ENCODE measurements around the gene PRRT1B. TPM values are rescaled to one million over a fixed set of nuclear protein-coding genes. Genes with fewer than 3 reads are reported as not detected.

PRRT1B gene
- polyA plus RNA-seq, 3 donors: not detected

DNA sequence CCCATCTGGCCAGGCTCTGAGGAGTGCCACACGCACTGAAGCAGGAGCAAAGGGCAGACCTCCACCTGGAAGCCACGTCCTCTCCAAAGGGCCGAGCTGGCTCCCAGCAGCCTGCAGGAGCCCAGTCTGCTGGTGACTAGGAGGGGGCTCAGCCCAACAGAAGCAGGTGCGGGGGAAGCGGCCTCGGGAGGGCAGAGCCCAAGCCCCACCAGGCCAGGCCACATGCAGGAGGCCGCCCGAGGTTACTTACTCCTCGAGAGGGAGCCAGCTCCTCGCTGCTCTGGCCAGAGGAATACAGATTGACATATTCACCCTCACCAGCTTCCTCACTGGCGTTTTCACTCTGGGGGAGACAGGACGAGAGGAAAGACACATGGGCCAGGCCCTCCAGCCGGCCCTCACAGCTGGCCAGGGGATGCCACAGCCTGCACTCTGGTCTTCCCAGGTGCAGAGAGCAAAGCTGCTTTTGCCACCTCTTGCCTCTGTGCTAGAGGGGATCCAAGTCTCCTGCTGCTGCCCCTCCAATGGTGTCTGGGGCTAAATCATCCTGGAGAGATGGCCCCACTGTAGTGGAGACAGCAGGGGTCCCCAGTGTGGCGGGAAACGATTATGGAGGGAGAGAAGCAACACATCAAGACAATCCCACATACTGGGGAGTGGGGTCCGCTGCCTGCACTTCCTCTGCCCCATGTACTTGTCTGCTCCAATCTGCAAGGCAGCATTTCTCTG, 58.6 kb downstream of the PRRT1B start:
- Histone ChIP-seq H3K4me2 (replicated peaks; ENCODE audit: extremely low read depth, low read length, poor library complexity, severe bottlenecking) (no peak overlapping the region), H3K79me2 (ENCODE audit: insufficient read depth, low read length) (peaks cover 4% of the 10 kb centered on the region), H3K4me1 (ENCODE audit: control insufficient read depth in 1 of 2, insufficient read depth in 2 of 2, low read length in 2 of 2) (peaks cover 22 to 33% of the 10 kb centered on the region in 2 donors), H3K9ac (ENCODE audit: insufficient read depth, low read length, poor library complexity, severe bottlenecking) (no peak overlapping the region), H4K20me1 (ENCODE audit: insufficient read depth, low read length) (peaks cover 25% of the 10 kb centered on the region), H3K4me3 (replicated peaks in 1 of 3; ENCODE audit: low read depth in 2 of 3, low read length in 3 of 3) (no peak overlapping the region), H3K27me3 (ENCODE audit: control insufficient read depth in 2 of 2, insufficient read depth in 2 of 2, low read length in 2 of 2) (no peaks in the 10 kb centered on the region), H3K36me3 (replicated peaks in 1 of 2; ENCODE audit: control insufficient read depth in 1 of 2, insufficient read depth in 2 of 2, low read length in 2 of 2) (peaks cover 72 to 91% of the 10 kb centered on the region in 2 donors), H3K9me3 (replicated peaks in 1 of 2; ENCODE audit: control insufficient read depth in 1 of 2, insufficient read depth in 1 of 2, low read length in 2 of 2) (no peaks in the 10 kb centered on the region), H2AFZ (ENCODE audit: insufficient read depth, low read depth, low read length, poor library complexity, severe bottlenecking) (no peak overlapping the region), H3K27ac (ENCODE audit: low read depth in 1 of 2, low read length in 2 of 2) (peak overlapping the region in 1 of 2 donors; percentile 74)
- peak overlapping the region in 6 of 7 donors; percentile 20 to 91 (median 66) for H3K27ac Mint-ChIP-seq
- H3K9me3 Mint-ChIP-seq: no peaks in the 10 kb centered on the region
- no peak overlapping the region for H3K4me3 Mint-ChIP-seq
- intact Hi-C loops (cut with micrococcal nuclease): no loop called here
- no peak for DNase-seq
- peaks cover 28% of the 10 kb centered on the region for H3K4me1 Mint-ChIP-seq
- 78% methylated on average over 11 of the region's 16 CpGs for WGBS (ENCODE audit: insufficient coverage)
- peaks cover 0 to 1% (median 0%) of the 10 kb centered on the region in 3 donors for H3K27me3 Mint-ChIP-seq (ENCODE audit: low read depth in 3 of 3)
- TF ChIP-seq, protein P1, sequence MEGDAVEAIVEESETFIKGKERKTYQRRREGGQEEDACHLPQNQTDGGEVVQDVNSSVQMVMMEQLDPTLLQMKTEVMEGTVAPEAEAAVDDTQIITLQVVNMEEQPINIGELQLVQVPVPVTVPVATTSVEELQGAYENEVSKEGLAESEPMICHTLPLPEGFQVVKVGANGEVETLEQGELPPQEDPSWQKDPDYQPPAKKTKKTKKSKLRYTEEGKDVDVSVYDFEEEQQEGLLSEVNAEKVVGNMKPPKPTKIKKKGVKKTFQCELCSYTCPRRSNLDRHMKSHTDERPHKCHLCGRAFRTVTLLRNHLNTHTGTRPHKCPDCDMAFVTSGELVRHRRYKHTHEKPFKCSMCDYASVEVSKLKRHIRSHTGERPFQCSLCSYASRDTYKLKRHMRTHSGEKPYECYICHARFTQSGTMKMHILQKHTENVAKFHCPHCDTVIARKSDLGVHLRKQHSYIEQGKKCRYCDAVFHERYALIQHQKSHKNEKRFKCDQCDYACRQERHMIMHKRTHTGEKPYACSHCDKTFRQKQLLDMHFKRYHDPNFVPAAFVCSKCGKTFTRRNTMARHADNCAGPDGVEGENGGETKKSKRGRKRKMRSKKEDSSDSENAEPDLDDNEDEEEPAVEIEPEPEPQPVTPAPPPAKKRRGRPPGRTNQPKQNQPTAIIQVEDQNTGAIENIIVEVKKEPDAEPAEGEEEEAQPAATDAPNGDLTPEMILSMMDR (IDR thresholded peaks at IDR 0.05): no peak
- peaks cover 93 to 98% of the 10 kb centered on the region in 2 donors for H3K36me3 Mint-ChIP-seq

GRCh38 chr9:131605770-131606590, 60.7 kb downstream of the PRRT1B start:
- H3K36me3 ChIP-seq (replicated peaks in 1 of 2; ENCODE audit: control insufficient read depth in 1 of 2, insufficient read depth in 2 of 2, low read length in 2 of 2): peaks cover 86 to 100% of the 10 kb centered on the region in 2 donors
- Mint-ChIP-seq H3K27me3 (ENCODE audit: low read depth in 3 of 3) (peaks cover 0 to 1% (median 0%) of the 10 kb centered on the region in 3 donors), H3K4me1 (peaks cover 19% of the 10 kb centered on the region), H3K27ac (peak overlapping the region; percentile 8 to 86 (median 43)), H3K4me3 (no peak overlapping the region), H3K9me3 (no peaks in the 10 kb centered on the region), H3K36me3 (peaks cover 97 to 99% of the 10 kb centered on the region in 2 donors)
- H2AFZ ChIP-seq (ENCODE audit: insufficient read depth, low read depth, low read length, poor library complexity, severe bottlenecking): no peak overlapping the region
- H3K27me3 ChIP-seq (ENCODE audit: control insufficient read depth in 2 of 2, insufficient read depth in 2 of 2, low read length in 2 of 2): no peaks in the 10 kb centered on the region
- peaks cover 25% of the 10 kb centered on the region for H4K20me1 ChIP-seq (ENCODE audit: insufficient read depth, low read length)
- H3K4me2 ChIP-seq (replicated peaks; ENCODE audit: extremely low read depth, low read length, poor library complexity, severe bottlenecking): no peak overlapping the region
- H3K27ac ChIP-seq (ENCODE audit: low read depth in 1 of 2, low read length in 2 of 2): peak overlapping the region in 1 of 2 donors; percentile 18
- no peak overlapping the region for H3K9ac ChIP-seq (ENCODE audit: insufficient read depth, low read length, poor library complexity, severe bottlenecking)
- DNase-seq: no peak
- H3K9me3 ChIP-seq (replicated peaks in 1 of 2; ENCODE audit: control insufficient read depth in 1 of 2, insufficient read depth in 1 of 2, low read length in 2 of 2): no peaks in the 10 kb centered on the region
- peaks cover 4% of the 10 kb centered on the region for H3K79me2 ChIP-seq (ENCODE audit: insufficient read depth, low read length)
- TF ChIP-seq, protein P1 (IDR thresholded peaks at IDR 0.05): no peak
- intact Hi-C loops (cut with micrococcal nuclease): no loop called here
- H3K4me1 ChIP-seq (ENCODE audit: control insufficient read depth in 1 of 2, insufficient read depth in 2 of 2, low read length in 2 of 2): peaks cover 15 to 23% of the 10 kb centered on the region in 2 donors
- whole genome bisulfite sequencing (ENCODE audit: insufficient coverage): 85% methylated on average over 3 of the region's 9 CpGs
- H3K4me3 ChIP-seq (replicated peaks in 1 of 3; ENCODE audit: low read depth in 2 of 3, low read length in 3 of 3): no peak overlapping the region
